HEK293 (cell line): Measurements from ENCODE around the gene XBP1.

Experiments
- CTCF ChIA-PET: fragments of 350-600 bp; formaldehyde crosslinking; extraction: SDS; loops from one replicate; lab custom pipeline; 2021; ENCODE audit warnings: antibody characterized with exemption; lab: Yijun Ruan, JAX
- POLR2A ChIA-PET: fragments of 300-600 bp; formaldehyde crosslinking; extraction: SDS; loops from one replicate; lab custom pipeline; 2020; ENCODE audit warnings: antibody characterized with exemption, inconsistent platforms; lab: Yijun Ruan, JAX
- H3K27ac ChIP-seq: fragments of 200-500 bp; sonication (Bioruptor generic); 2 replicates; pipeline ENCODE4 v1.5.1; 2014; ENCODE audit warnings: low read depth, low read length, control low read depth, inconsistent platforms; ENCODE audit errors: extremely low read depth
- H3K36me3 ChIP-seq, 2 experiments: fragments of 200-500 bp in 1 of 2; sonication (Bioruptor generic) in 1 of 2; 1 replicate in 1 of 2; 2 replicates in 1 of 2; pipeline ENCODE4 v1.5.1; 2014 to 2017; ENCODE audit warnings: inconsistent platforms in 2 of 2, low read length in 2 of 2; ENCODE audit not compliant: control insufficient read depth in 2 of 2, insufficient read depth in 1 of 2
- H3K4me1 ChIP-seq: fragments of 200-500 bp; sonication (Bioruptor generic); 2 replicates; pipeline ENCODE4 v1.5.1; 2014; ENCODE audit warnings: mild to moderate bottlenecking, low read length, inconsistent platforms; ENCODE audit not compliant: control insufficient read depth, insufficient read depth
- H3K4me3 ChIP-seq: 2 replicates; pipeline ENCODE4 v1.5.1; 2011; ENCODE audit warnings: low read depth, mild to moderate bottlenecking, control low read depth, low read length, moderate library complexity
- H3K9me3 ChIP-seq: fragments of 200-500 bp; sonication (Bioruptor generic); 2 replicates; pipeline ENCODE4 v1.5.1; 2014; ENCODE audit warnings: low read depth, low read length, inconsistent platforms; ENCODE audit not compliant: control insufficient read depth, insufficient read depth
- PRDM1 ChIP-seq: fragments of 450-650 bp; formaldehyde crosslinking; IDR thresholded peaks from 2 replicates; pipeline ENCODE4; 2016; ENCODE audit warnings: missing biosample characterization, missing genetic modification characterization
- PRDM10 ChIP-seq: fragments of 450-650 bp; formaldehyde crosslinking; IDR thresholded peaks from 2 replicates; pipeline ENCODE4 v1.5.1; 2016; ENCODE audit warnings: missing biosample characterization, missing genetic modification characterization
- SETDB1 ChIP-seq: IDR thresholded peaks from one replicate; pipeline ENCODE4 v1.6.1; 2017; ENCODE audit warnings: mild to moderate bottlenecking, low read length, moderate library complexity, mixed read lengths; ENCODE audit not compliant: insufficient read length
- ZFP41 ChIP-seq: fragments of 450-650 bp; formaldehyde crosslinking; IDR thresholded peaks from 2 replicates; pipeline ENCODE4 v1.5.1; 2016; ENCODE audit warnings: missing biosample characterization, missing genetic modification characterization, borderline replicate concordance
- ZNF10 ChIP-seq: fragments of 450-650 bp; formaldehyde crosslinking; IDR thresholded peaks from 2 replicates; pipeline ENCODE4 v1.5.1; 2017; ENCODE audit warnings: missing biosample characterization, missing genetic modification characterization
- ZNF2 ChIP-seq: fragments of 450-650 bp; formaldehyde crosslinking; IDR thresholded peaks from 2 replicates; pipeline ENCODE4 v1.5.1; 2016; ENCODE audit warnings: missing biosample characterization, missing genetic modification characterization
- ZNF221 ChIP-seq: fragments of 450-650 bp; formaldehyde crosslinking; IDR thresholded peaks from 2 replicates; pipeline ENCODE4 v1.5.1; 2017; ENCODE audit warnings: missing biosample characterization, missing genetic modification characterization, borderline replicate concordance
- ZNF350 ChIP-seq: fragments of 450-650 bp; formaldehyde crosslinking; IDR thresholded peaks from 2 replicates; pipeline ENCODE4 v1.5.0; 2017; ENCODE audit warnings: missing biosample characterization, mild to moderate bottlenecking, missing genetic modification characterization
- ZNF354C ChIP-seq: fragments of 450-650 bp; formaldehyde crosslinking; IDR thresholded peaks from 2 replicates; pipeline ENCODE4 v1.5.1; 2016; ENCODE audit warnings: missing biosample characterization, missing genetic modification characterization, low read depth, borderline replicate concordance
- ZNF837 ChIP-seq: fragments of 450-650 bp; formaldehyde crosslinking; IDR thresholded peaks from 2 replicates; pipeline ENCODE4 v1.5.1; 2016; ENCODE audit warnings: missing biosample characterization, missing genetic modification characterization
- TF ChIP-seq, protein P1 (sequence below): fragments of 450-650 bp; formaldehyde crosslinking; IDR thresholded peaks from 2 replicates; pipeline ENCODE4 v1.5.1; 2016; ENCODE audit warnings: missing biosample characterization, missing genetic modification characterization
- TF ChIP-seq, protein P2 (sequence below): fragments of 450-650 bp; IDR thresholded peaks from 2 replicates; pipeline ENCODE4 v1.5.1; 2018; ENCODE audit warnings: missing biosample characterization, mild to moderate bottlenecking, missing genetic modification characterization
- TF ChIP-seq, protein P3 (sequence below): fragments of 450-650 bp; formaldehyde crosslinking; IDR thresholded peaks from 2 replicates; pipeline ENCODE4 v1.5.1; 2017; ENCODE audit warnings: missing biosample characterization, missing genetic modification characterization

XBP1 gene

DNA sequence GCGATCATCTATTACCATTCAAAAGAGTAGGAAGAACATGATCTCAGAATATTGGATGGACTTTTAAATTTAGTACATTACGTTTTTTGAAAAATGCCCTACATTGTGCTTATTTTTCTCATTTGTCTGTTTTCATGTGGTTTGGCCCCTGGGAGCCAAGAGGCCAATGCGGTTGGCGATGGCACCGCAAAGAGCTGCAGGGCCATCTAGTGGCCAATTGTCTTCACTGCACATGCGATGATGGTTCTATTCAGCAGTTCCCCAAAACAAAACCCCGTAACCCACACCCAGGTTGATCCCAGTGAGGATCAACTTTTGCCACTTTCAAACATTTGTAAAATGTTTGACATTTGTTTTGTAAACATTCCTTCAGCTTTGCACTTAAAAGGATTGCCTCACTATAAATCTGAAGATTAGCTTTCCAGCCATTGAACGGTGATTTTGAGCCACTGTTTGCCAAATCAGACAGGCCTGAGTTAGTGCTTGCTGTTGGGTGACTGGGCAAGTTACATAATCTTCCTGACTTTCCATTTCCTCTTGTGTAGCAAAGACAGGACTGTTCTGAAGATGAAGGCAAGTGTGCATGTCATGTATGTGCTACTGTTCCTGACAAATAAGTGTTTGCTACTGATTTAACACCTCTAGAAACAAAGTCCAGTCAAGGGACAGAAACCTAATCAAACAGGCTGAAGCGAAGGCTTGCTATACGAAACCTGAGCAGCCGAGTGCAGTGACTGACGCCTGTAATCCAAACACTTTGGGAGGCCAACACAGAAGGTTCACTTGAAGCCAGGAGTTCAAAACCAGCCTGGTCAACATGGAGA, 29.2 kb upstream of the XBP1 start (continued):
- TF ChIP-seq, protein P1, sequence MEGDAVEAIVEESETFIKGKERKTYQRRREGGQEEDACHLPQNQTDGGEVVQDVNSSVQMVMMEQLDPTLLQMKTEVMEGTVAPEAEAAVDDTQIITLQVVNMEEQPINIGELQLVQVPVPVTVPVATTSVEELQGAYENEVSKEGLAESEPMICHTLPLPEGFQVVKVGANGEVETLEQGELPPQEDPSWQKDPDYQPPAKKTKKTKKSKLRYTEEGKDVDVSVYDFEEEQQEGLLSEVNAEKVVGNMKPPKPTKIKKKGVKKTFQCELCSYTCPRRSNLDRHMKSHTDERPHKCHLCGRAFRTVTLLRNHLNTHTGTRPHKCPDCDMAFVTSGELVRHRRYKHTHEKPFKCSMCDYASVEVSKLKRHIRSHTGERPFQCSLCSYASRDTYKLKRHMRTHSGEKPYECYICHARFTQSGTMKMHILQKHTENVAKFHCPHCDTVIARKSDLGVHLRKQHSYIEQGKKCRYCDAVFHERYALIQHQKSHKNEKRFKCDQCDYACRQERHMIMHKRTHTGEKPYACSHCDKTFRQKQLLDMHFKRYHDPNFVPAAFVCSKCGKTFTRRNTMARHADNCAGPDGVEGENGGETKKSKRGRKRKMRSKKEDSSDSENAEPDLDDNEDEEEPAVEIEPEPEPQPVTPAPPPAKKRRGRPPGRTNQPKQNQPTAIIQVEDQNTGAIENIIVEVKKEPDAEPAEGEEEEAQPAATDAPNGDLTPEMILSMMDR (tag by site-specific recombination), result peak; percentile 87
- peak; percentile 60 for TF ChIP-seq PRDM10 (tag by site-specific recombination)
- TF ChIP-seq ZFP41 (tag by site-specific recombination), result no peak
- no peak for TF ChIP-seq ZNF10 (tag by site-specific recombination)
- TF ChIP-seq ZNF2 (tag by site-specific recombination), result peak; percentile 80; the same call in 1 of the 2 replicates
- TF ChIP-seq, protein P2, sequence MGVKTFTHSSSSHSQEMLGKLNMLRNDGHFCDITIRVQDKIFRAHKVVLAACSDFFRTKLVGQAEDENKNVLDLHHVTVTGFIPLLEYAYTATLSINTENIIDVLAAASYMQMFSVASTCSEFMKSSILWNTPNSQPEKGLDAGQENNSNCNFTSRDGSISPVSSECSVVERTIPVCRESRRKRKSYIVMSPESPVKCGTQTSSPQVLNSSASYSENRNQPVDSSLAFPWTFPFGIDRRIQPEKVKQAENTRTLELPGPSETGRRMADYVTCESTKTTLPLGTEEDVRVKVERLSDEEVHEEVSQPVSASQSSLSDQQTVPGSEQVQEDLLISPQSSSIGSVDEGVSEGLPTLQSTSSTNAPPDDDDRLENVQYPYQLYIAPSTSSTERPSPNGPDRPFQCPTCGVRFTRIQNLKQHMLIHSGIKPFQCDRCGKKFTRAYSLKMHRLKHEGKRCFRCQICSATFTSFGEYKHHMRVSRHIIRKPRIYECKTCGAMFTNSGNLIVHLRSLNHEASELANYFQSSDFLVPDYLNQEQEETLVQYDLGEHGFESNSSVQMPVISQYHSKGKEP (tag by site-specific recombination), result 0 out of 2 replicates have a peak, but pooled peaks have one; percentile 12
- TF ChIP-seq, protein P3, sequence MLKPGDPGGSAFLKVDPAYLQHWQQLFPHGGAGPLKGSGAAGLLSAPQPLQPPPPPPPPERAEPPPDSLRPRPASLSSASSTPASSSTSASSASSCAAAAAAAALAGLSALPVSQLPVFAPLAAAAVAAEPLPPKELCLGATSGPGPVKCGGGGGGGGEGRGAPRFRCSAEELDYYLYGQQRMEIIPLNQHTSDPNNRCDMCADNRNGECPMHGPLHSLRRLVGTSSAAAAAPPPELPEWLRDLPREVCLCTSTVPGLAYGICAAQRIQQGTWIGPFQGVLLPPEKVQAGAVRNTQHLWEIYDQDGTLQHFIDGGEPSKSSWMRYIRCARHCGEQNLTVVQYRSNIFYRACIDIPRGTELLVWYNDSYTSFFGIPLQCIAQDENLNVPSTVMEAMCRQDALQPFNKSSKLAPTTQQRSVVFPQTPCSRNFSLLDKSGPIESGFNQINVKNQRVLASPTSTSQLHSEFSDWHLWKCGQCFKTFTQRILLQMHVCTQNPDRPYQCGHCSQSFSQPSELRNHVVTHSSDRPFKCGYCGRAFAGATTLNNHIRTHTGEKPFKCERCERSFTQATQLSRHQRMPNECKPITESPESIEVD (tag by site-specific recombination), result peak; percentile 48; the same call in 1 of the 2 replicates
- TF ChIP-seq SETDB1, result no peak
- TF ChIP-seq ZNF350 (tag by site-specific recombination), result no peak
- TF ChIP-seq ZNF221 (tag by site-specific recombination), result no peak
- no peak for TF ChIP-seq ZNF837 (tag by site-specific recombination)

GRCh38 chr22:28826921-28827320, 26.6 kb upstream of the XBP1 start:
- H3K36me3 ChIP-seq, result no peaks in the 10 kb centered on the region; a peak in 1 of 3 replicates
- POLR2A ChIA-PET, result no interaction called here
- no peak overlapping the region for H3K27ac ChIP-seq
- no peaks in the 10 kb centered on the region for H3K9me3 ChIP-seq
- no peak overlapping the region for H3K4me3 ChIP-seq
- TF ChIP-seq PRDM1 (tag by site-specific recombination) (0 out of 2 replicates have a peak, but pooled peaks have one; percentile 20), ZNF354C (tag by site-specific recombination) (no peak)
- CTCF ChIA-PET, result interaction anchor here (1.2 to 6.1 kb wide), 3 partner anchors 36 to 226 kb away, joined by 3 to 131 read pairs (median 27); no protein-coding TSS in a partner anchor
- H3K4me1 ChIP-seq, result peaks cover 9% of the 10 kb centered on the region
